HepG2 (cell line): Measurements from ENCODE around the gene DNASE2. TPM values are rescaled to one million over a fixed set of nuclear protein-coding genes. Genes with fewer than 3 reads are reported as not detected.
A peak's percentile ranks its signal among the peaks of the same experiment; 100 is the strongest.

Experiments
- ATAC-seq: fragments of 200-7000 bp; cut with Tn5 transposase; 3 replicates; pipeline ENCODE4 v1.9.1; 2020; ENCODE audit warnings: mild to moderate bottlenecking, moderate library complexity
- BruUV-seq: library from RNA; stranded (reverse); fragments of 400-500 nt; replicated peaks from 2 replicates; lab custom pipeline; 2021; lab: Mats Ljungman, UMichigan
- CTCF ChIA-PET: fragments of 300-600 bp; formaldehyde crosslinking; extraction: SDS; loops from one replicate; lab custom pipeline; 2021; ENCODE audit warnings: low total read pairs, inconsistent platforms, low intra/inter-chr PET ratio; lab: Yijun Ruan, JAX
- POLR2A ChIA-PET: fragments of 350-600 bp; sonication (Branson Sonifier 250); formaldehyde crosslinking; loops from one replicate; lab custom pipeline; 2020; ENCODE audit warnings: antibody characterized with exemption, inconsistent platforms; lab: Yijun Ruan, JAX
- DNase-seq: peaks from one replicate; pipeline ENCODE4 v3.0.0-alpha.2; 2015; ENCODE audit warnings: low spot score
- FAIRE-seq: peaks from 3 replicates; lab custom pipeline; 2011; peaks lifted over from hg19 to GRCh38; lab: Jason Lieb, UNC
- H2AFZ ChIP-seq: one replicate; pipeline ENCODE4 v1.6.1; 2011; ENCODE audit warnings: low read length, inconsistent platforms
- H3K27ac ChIP-seq: fragments of 300-600 bp; 3 replicates; pipeline ENCODE4 v1.8.0; 2011; ENCODE audit warnings: mixed run types, mild to moderate bottlenecking, mixed read lengths, low read length, inconsistent platforms; ENCODE audit not compliant: insufficient read depth; ENCODE audit errors: extremely low read length
- H3K27me3 ChIP-seq, 2 experiments: fragments of 200-600 bp in 1 of 2; 2 replicates in 1 of 2; 3 replicates in 1 of 2; pipeline versions ENCODE4 v1.6.0 to v1.8.0; 2011; ENCODE audit warnings: low read length in 2 of 2, mild to moderate bottlenecking in 2 of 2, moderate library complexity in 2 of 2, inconsistent platforms in 1 of 2; ENCODE audit not compliant: insufficient read depth in 2 of 2, control insufficient read depth in 1 of 2
- H3K36me3 ChIP-seq, 2 experiments: fragments of 200-600 bp in 1 of 2; replicated peaks in 1 of 2; 2 replicates in 1 of 2; 3 replicates in 1 of 2; pipeline versions ENCODE4 v1.5.1 to v1.8.0; 2011; ENCODE audit warnings: low read length in 2 of 2, inconsistent platforms in 1 of 2; ENCODE audit not compliant: insufficient read depth in 2 of 2, control insufficient read depth in 1 of 2
- H3K4me1 ChIP-seq: 2 replicates; pipeline ENCODE4 v1.5.1; 2012; ENCODE audit warnings: low read length, inconsistent platforms; ENCODE audit not compliant: insufficient read depth
- H3K4me2 ChIP-seq: 2 replicates; pipeline ENCODE4 v1.6.0; 2011; ENCODE audit warnings: low read depth, low read length, inconsistent platforms
- H3K4me3 ChIP-seq, 3 experiments: fragments of 200-600 bp in 1 of 3; sonication (generic), shearing (Covaris generic) in 1 of 3; replicated peaks in 1 of 3; 2 replicates each; pipeline ENCODE4 v1.5.1; 2011 to 2016; ENCODE audit warnings: low read length in 3 of 3, inconsistent platforms in 2 of 3, low read depth in 2 of 3, mild to moderate bottlenecking in 2 of 3, control low read depth in 1 of 3, mixed read lengths in 1 of 3; ENCODE audit not compliant: insufficient read depth in 1 of 3
- H3K79me2 ChIP-seq: one replicate; pipeline ENCODE4 v1.6.1; 2011; ENCODE audit warnings: low read length, inconsistent platforms; ENCODE audit not compliant: insufficient read depth
- H3K9ac ChIP-seq: 2 replicates; pipeline ENCODE4 v1.6.0; 2011; ENCODE audit warnings: mild to moderate bottlenecking, low read depth, low read length, inconsistent platforms; ENCODE audit not compliant: insufficient read depth
- H3K9me3 ChIP-seq: 2 replicates; pipeline ENCODE4 v1.5.1; 2012; ENCODE audit warnings: mild to moderate bottlenecking, low read length
- H4K20me1 ChIP-seq: 2 replicates; pipeline ENCODE4 v1.6.0; 2011; ENCODE audit warnings: inconsistent platforms, mild to moderate bottlenecking, low read length, moderate library complexity; ENCODE audit not compliant: insufficient read depth
- CBX5 ChIP-seq: sonication (generic); formaldehyde crosslinking; IDR thresholded peaks from 2 replicates; pipeline ENCODE4 v1.4.0; 2020; ENCODE audit warnings: missing genetic modification reagents, borderline replicate concordance
- CEBPZ ChIP-seq: IDR thresholded peaks from 2 replicates; pipeline ENCODE4 v1.6.1; 2012; ENCODE audit warnings: low read length, improper control_type of control experiment
- KDM3A ChIP-seq: IDR thresholded peaks from 2 replicates; pipeline ENCODE4 v1.6.1; 2018; ENCODE audit warnings: low read depth, missing compliant biosample characterization
- MXD3 ChIP-seq: IDR thresholded peaks from 2 replicates; pipeline ENCODE4 v1.6.1; 2016; ENCODE audit warnings: mild to moderate bottlenecking, missing biosample characterization, missing genetic modification reagents
- SNAI1 ChIP-seq: sonication (generic); formaldehyde crosslinking; IDR thresholded peaks from 2 replicates; pipeline ENCODE4 v1.5.0; 2020; ENCODE audit warnings: mild to moderate bottlenecking, missing genetic modification reagents, borderline replicate concordance
- ZC3H13 ChIP-seq: sonication (generic); formaldehyde crosslinking; IDR thresholded peaks from 2 replicates; pipeline ENCODE4 v1.8.1; 2023; ENCODE audit warnings: mild to moderate bottlenecking, missing genetic modification reagents, moderate library complexity
- ZFP82 ChIP-seq: sonication (generic); formaldehyde crosslinking; IDR thresholded peaks from 2 replicates; pipeline ENCODE4 v1.5.1; 2020; ENCODE audit warnings: mild to moderate bottlenecking, missing genetic modification reagents, borderline replicate concordance
- ZFP91 ChIP-seq: sonication (generic); formaldehyde crosslinking; IDR thresholded peaks from 2 replicates; pipeline ENCODE4 v1.9.0; 2022; ENCODE audit warnings: missing genetic modification reagents, mild to moderate bottlenecking, borderline replicate concordance
- ZNF264 ChIP-seq: sonication (generic); formaldehyde crosslinking; IDR thresholded peaks from 2 replicates; pipeline ENCODE4 v1.4.0; 2020; ENCODE audit warnings: missing genetic modification reagents
- ZNF446 ChIP-seq: sonication (generic); formaldehyde crosslinking; IDR thresholded peaks from 2 replicates; pipeline ENCODE4 v1.5.0; 2020; ENCODE audit warnings: mild to moderate bottlenecking, missing genetic modification reagents
- ZNF557 ChIP-seq: sonication (generic); formaldehyde crosslinking; IDR thresholded peaks from 2 replicates; pipeline ENCODE4 v1.4.0; 2020; ENCODE audit warnings: missing genetic modification reagents
- ZNF589 ChIP-seq: sonication (generic); formaldehyde crosslinking; conservative IDR thresholded peaks from 2 replicates; pipeline ENCODE4 v1.8.0; 2022; ENCODE audit warnings: mild to moderate bottlenecking, moderate library complexity, missing genetic modification reagents
- ZNF704 ChIP-seq: sonication (generic); formaldehyde crosslinking; IDR thresholded peaks from 2 replicates; pipeline ENCODE4 v1.8.1; 2023; ENCODE audit warnings: mild to moderate bottlenecking, inconsistent platforms, moderate library complexity, missing genetic modification reagents, borderline replicate concordance
- WGBS: methylation state at CpG from one replicate; pipeline ENCODE4 v1.1.6; 2017; ENCODE audit warnings: low lambda C conversion rate; 5-methylcytosine and 5-hydroxymethylcytosine counted together
- in situ Hi-C: cut with HindIII; loops from 2 replicates; pipeline ENCODE4 v1.10.0; 2017; ENCODE audit warnings: low pct_unique_long_range_greater_than_20kb; ENCODE audit not compliant: extremely low pct_ligation_motif_present
- intact Hi-C: fragments of 100-400 bp; cut with micrococcal nuclease; formaldehyde crosslinking; loops from one replicate; pipeline ENCODE4 v1.10.0; 2022; ENCODE audit not compliant: unreplicated experiment
- polyA plus RNA-seq, 8 experiments: library from polyadenylated mRNA; depleted of rRNA in 3 of 8; stranded (reverse) in 7 of 8; unstranded in 1 of 8; fragments of >200 nt; fragmentation: Illumina TruSeq in 4 of 8; extraction: Trizol in 4 of 8; gene quantifications; 2 replicates each; pipeline versions ENCODE4 v1.2.1 to v1.2.3, GENCODE V29; 2011 to 2016; ENCODE audit warnings: low read depth in 4 of 8, missing spikeins in 1 of 8, mixed read lengths in 1 of 8; ENCODE audit not compliant: insufficient read depth in 1 of 8
- total RNA-seq, 5 experiments: library from RNA; depleted of rRNA; stranded (reverse); fragments of >200 nt; fragmentation: Illumina TruSeq; extraction: Trizol; gene quantifications; 2 replicates each; pipeline ENCODE4 v1.2.3, GENCODE V29; 2016; ENCODE audit warnings: low read depth in 1 of 5

The DNASE2 gene
- total and polyA plus RNA-seq, 2 of the 13 experiments (the other 11 are each of a cell fraction or from before 2014, with no cell fraction given), result 7.5 to 16.2 TPM

GRCh38 chr19:12865746-12866415, 15.4 kb downstream of the DNASE2 start (continued):
- TF ChIP-seq KDM3A (CRISPR knock-in tag) (no peak), ZNF589 (CRISPR knock-in tag) (no peak), CEBPZ (no peak)

GRCh38 chr19:12864721-12865715, 16.2 kb downstream of the DNASE2 start:
- H3K27ac ChIP-seq, result peak overlapping the region; percentile 0
- 57% methylated on average over 19 of the region's 34 CpGs for WGBS
- CTCF ChIA-PET, result interaction anchor here (2.0 kb wide), 1 partner anchor 100 kb away, joined by 7 read pairs; no protein-coding TSS in a partner anchor
- no peaks in the 10 kb centered on the region for H3K27me3 ChIP-seq
- ATAC-seq (peak; percentile 85), FAIRE-seq (peak; percentile 83), DNase-seq (peak; percentile 75)
- in situ Hi-C loops, result no loop called here
- intact Hi-C loops, result no loop called here
- peaks cover 19% of the 10 kb centered on the region for H3K4me1 ChIP-seq
- peak overlapping the region; percentile 56 for H3K4me2 ChIP-seq
- H2AFZ ChIP-seq, result no peak overlapping the region
- no peaks in the 10 kb centered on the region for H3K36me3 ChIP-seq
- H4K20me1 ChIP-seq, result no peaks in the 10 kb centered on the region
- no peaks in the 10 kb centered on the region for H3K9me3 ChIP-seq
- H3K4me3 ChIP-seq, result peak overlapping the region in 1 of 3 experiments; percentile 13; a peak in 1 of 6 replicates
- POLR2A ChIA-PET, result interaction anchor here (0.6 to 1.4 kb wide), 10 partner anchors 8 to 195 kb away, joined by 3 to 15 read pairs (median 4); partner anchors contain the start of genes CALR, FARSA and GCDH
- no TSS peak for BruUV-seq
- no peak overlapping the region for H3K9ac ChIP-seq
- no peaks in the 10 kb centered on the region for H3K79me2 ChIP-seq
- TF ChIP-seq SNAI1 (CRISPR knock-in tag) (no peak), ZNF704 (CRISPR knock-in tag) (no peak), ZNF557 (CRISPR knock-in tag) (no peak), ZNF446 (CRISPR knock-in tag) (no peak), MXD3 (CRISPR knock-in tag) (no peak), ZFP91 (CRISPR knock-in tag) (peak; percentile 54; the same call in 1 of the 2 replicates), ZNF264 (CRISPR knock-in tag) (0 out of 2 replicates have a peak, but pooled peaks have one; percentile 35), ZC3H13 (CRISPR knock-in tag) (no peak), ZFP82 (no peak), CBX5 (CRISPR knock-in tag) (no peak; the same call in none of the 2 replicates)
